Epidermal melanocyte (primary cell): ENCODE measurements around the gene CCDC148.

Source experiments
- DNase-seq: peaks from one replicate; pipeline ENCODE4 v3.0.0; 2011; ENCODE audit warnings: low spot score; ENCODE audit not compliant: insufficient read length

CCDC148 gene

GRCh38 chr2:158217593-158217992 lies 239.0 kb downstream of the CCDC148 start:
- no peak for DNase-seq

GRCh38 chr2:158214431-158214830 lies 242.1 kb downstream of the CCDC148 start:
- no peak for DNase-seq

GRCh38 chr2:158213773-158214172 lies 242.8 kb downstream of the CCDC148 start:
- no peak for DNase-seq

GRCh38 chr2:158212301-158212700 lies 244.3 kb downstream of the CCDC148 start:
- DNase-seq, result no peak

GRCh38 chr2:158211502-158211901 lies 245.1 kb downstream of the CCDC148 start:
- DNase-seq, result peak; percentile 22

GRCh38 chr2:158207354-158207753 lies 249.2 kb downstream of the CCDC148 start:
- no peak for DNase-seq

GRCh38 chr2:158205215-158205614 lies 251.3 kb downstream of the CCDC148 start:
- no peak for DNase-seq

- no peak for DNase-seq
These were observed 251.8 kb downstream of the CCDC148 start for GRCh38 chr2:158204741-158205165.

- DNase-seq, result peak; percentile 28
These were observed 254.3 kb downstream of the CCDC148 start for GRCh38 chr2:158202161-158202815.

- DNase-seq, result no peak
These were observed 256.5 kb downstream of the CCDC148 start for GRCh38 chr2:158199928-158200650.

GRCh38 chr2:158197940-158198339 lies 258.6 kb downstream of the CCDC148 start:
- DNase-seq, result no peak

GRCh38 chr2:158194229-158194628 lies 262.3 kb downstream of the CCDC148 start:
- DNase-seq, result no peak

- no peak for DNase-seq
These were observed 263.8 kb downstream of the CCDC148 start for GRCh38 chr2:158192515-158193443.

GRCh38 chr2:158191076-158191895 lies 265.3 kb downstream of the CCDC148 start:
- no peak for DNase-seq

- DNase-seq, result no peak
These were observed 267.0 kb downstream of the CCDC148 start for GRCh38 chr2:158189526-158189925.

GRCh38 chr2:158187908-158188307 lies 268.6 kb downstream of the CCDC148 start:
- DNase-seq, result no peak

- DNase-seq, result no peak
These were observed 271.8 kb downstream of the CCDC148 start for GRCh38 chr2:158184556-158185343.

GRCh38 chr2:158184001-158184400 lies 272.6 kb downstream of the CCDC148 start:
- DNase-seq, result no peak

- DNase-seq, result no peak
These were observed 273.8 kb downstream of the CCDC148 start for GRCh38 chr2:158182676-158183295.

GRCh38 chr2:158181171-158181570 lies 275.4 kb downstream of the CCDC148 start:
- DNase-seq, result no peak
